H1 (cell line): ENCODE measurements around the gene BCL2. TPM values are rescaled to one million over a fixed set of nuclear protein-coding genes. Genes with fewer than 3 reads are reported as not detected.

Experiments used
- CTCF ChIA-PET: fragments of 300-600 bp; sonication (Branson Sonifier 250); formaldehyde crosslinking; loops from one replicate; lab custom pipeline; 2021; ENCODE audit not compliant: partially characterized antibody; lab: Charles Lee
- POLR2A ChIA-PET: fragments of 300-600 bp; sonication (Branson Sonifier 250); formaldehyde crosslinking; loops from one replicate; lab custom pipeline; 2021; ENCODE audit warnings: inconsistent platforms; ENCODE audit not compliant: partially characterized antibody; lab: Charles Lee
- DNase-seq, 2 experiments: peaks; one replicate each; pipeline versions ENCODE4 v3.0.0 to v3.0.0-alpha.2; 2010 to 2022; ENCODE audit warnings: low spot score in 2 of 2, low read depth in 1 of 2, mixed read lengths in 1 of 2
- FAIRE-seq: peaks from 2 replicates; lab custom pipeline; 2011; peaks lifted over from hg19 to GRCh38; lab: Jason Lieb, UNC
- H2AFZ ChIP-seq: 2 replicates; pipeline ENCODE4 v1.8.1; 2012; ENCODE audit warnings: low read length, inconsistent platforms
- H2AK5ac ChIP-seq: 2 replicates; pipeline ENCODE4 v1.6.1; 2013; ENCODE audit warnings: low read depth, low read length
- H2BK120ac ChIP-seq: replicated peaks from 2 replicates; pipeline ENCODE3; 2013; ENCODE audit warnings: low read depth, low read length, inconsistent platforms
- H2BK12ac ChIP-seq: 2 replicates; pipeline ENCODE4 v1.6.1; 2013; ENCODE audit warnings: low read depth, low read length
- H2BK15ac ChIP-seq: 2 replicates; pipeline ENCODE4 v1.6.1; 2013; ENCODE audit warnings: low read length
- H2BK20ac ChIP-seq: 2 replicates; pipeline ENCODE4 v1.6.1; 2013; ENCODE audit warnings: low read length
- H2BK5ac ChIP-seq: 2 replicates; pipeline ENCODE4 v1.6.1; 2013; ENCODE audit warnings: low read depth, low read length
- H3K14ac ChIP-seq: 2 replicates; pipeline ENCODE4 v1.6.1; 2013; ENCODE audit warnings: inconsistent platforms; ENCODE audit not compliant: insufficient read length
- H3K18ac ChIP-seq: 2 replicates; pipeline ENCODE4 v1.6.1; 2013; ENCODE audit warnings: low read length; ENCODE audit errors: extremely low read depth
- H3K23ac ChIP-seq: 2 replicates; pipeline ENCODE4 v1.6.1; 2013; ENCODE audit warnings: inconsistent platforms; ENCODE audit not compliant: insufficient read length
- H3K23me2 ChIP-seq: 2 replicates; pipeline ENCODE4 v1.6.1; 2013; ENCODE audit warnings: low read depth, low read length
- H3K27ac ChIP-seq: 2 replicates; pipeline ENCODE4 v1.6.1; 2011; ENCODE audit warnings: low read depth, low read length, inconsistent platforms
- H3K27me3 ChIP-seq, 4 experiments: replicated peaks in 1 of 4; 1 replicate in 1 of 4; 2 replicates in 3 of 4; pipeline versions ENCODE4 v1.6.1 to v1.8.1; 2011 to 2013; ENCODE audit warnings: low read length in 3 of 4, mild to moderate bottlenecking in 3 of 4, inconsistent platforms in 2 of 4, mixed read lengths in 2 of 4, moderate library complexity in 1 of 4; ENCODE audit not compliant: control insufficient read depth in 3 of 4, insufficient read depth in 3 of 4; ENCODE audit errors: extremely low read depth in 1 of 4
- H3K36me3 ChIP-seq, 4 experiments: 2 replicates each; pipeline versions ENCODE4 v1.6.1 to v1.8.1; 2011 to 2013; ENCODE audit warnings: mild to moderate bottlenecking in 4 of 4, low read length in 3 of 4, moderate library complexity in 2 of 4, control low read depth in 1 of 4, inconsistent platforms in 1 of 4; ENCODE audit not compliant: insufficient read depth in 4 of 4, control insufficient read depth in 2 of 4
- H3K4ac ChIP-seq: replicated peaks from 2 replicates; pipeline ENCODE3; 2013; ENCODE audit warnings: low read length, low read depth, mixed read lengths, inconsistent platforms; ENCODE audit not compliant: insufficient read length
- H3K4me1 ChIP-seq, 4 experiments: replicated peaks in 1 of 4; 1 replicate in 1 of 4; 2 replicates in 3 of 4; pipeline versions ENCODE4 v1.6.1 to v1.8.1; 2011 to 2013; ENCODE audit warnings: low read length in 3 of 4, inconsistent platforms in 2 of 4, mixed read lengths in 1 of 4; ENCODE audit not compliant: insufficient read depth in 4 of 4, control insufficient read depth in 3 of 4
- H3K4me2 ChIP-seq, 2 experiments: 2 replicates each; pipeline versions ENCODE4 v1.6.1 to v1.8.1; 2011 to 2013; ENCODE audit warnings: low read depth in 2 of 2, low read length in 2 of 2, control low read depth in 1 of 2, inconsistent platforms in 1 of 2, mild to moderate bottlenecking in 1 of 2; ENCODE audit not compliant: insufficient read depth in 1 of 2
- H3K4me3 ChIP-seq, 4 experiments: fragments of 200-600, 300-600 bp in 1 of 4; sonication (generic), shearing (Covaris generic), sonication (Bioruptor Twin) in 1 of 4; 2 replicates each; pipeline versions ENCODE4 v1.5.1 to v1.8.1; 2011 to 2016; ENCODE audit warnings: low read length in 4 of 4, low read depth in 3 of 4, control low read depth in 2 of 4, inconsistent platforms in 2 of 4, mild to moderate bottlenecking in 2 of 4, mixed read lengths in 1 of 4, moderate library complexity in 1 of 4; ENCODE audit not compliant: insufficient read depth in 2 of 4; ENCODE audit errors: extremely low read depth in 1 of 4
- H3K56ac ChIP-seq: replicated peaks from 2 replicates; pipeline ENCODE3; 2013; ENCODE audit warnings: low read depth, mild to moderate bottlenecking, mixed read lengths, low read length, inconsistent platforms; ENCODE audit not compliant: insufficient read length
- H3K79me1 ChIP-seq: 2 replicates; pipeline ENCODE4 v1.6.1; 2013; ENCODE audit warnings: low read depth, low read length, control low read depth
- H3K79me2 ChIP-seq, 2 experiments: 2 replicates each; pipeline versions ENCODE4 v1.6.1 to v1.8.1; 2012 to 2013; ENCODE audit warnings: low read length in 2 of 2, mild to moderate bottlenecking in 2 of 2, inconsistent platforms in 1 of 2; ENCODE audit not compliant: insufficient read depth in 2 of 2, control insufficient read depth in 1 of 2
- H3K9ac ChIP-seq, 4 experiments: replicated peaks in 1 of 4; 1 replicate in 1 of 4; 2 replicates in 3 of 4; pipeline versions ENCODE4 v1.6.1 to v1.8.1; 2011 to 2013; ENCODE audit warnings: low read depth in 3 of 4, low read length in 3 of 4, control low read depth in 2 of 4, mild to moderate bottlenecking in 2 of 4, moderate library complexity in 2 of 4, inconsistent platforms in 1 of 4; ENCODE audit errors: extremely low read depth in 1 of 4
- H3K9me3 ChIP-seq, 2 experiments: 2 replicates each; pipeline versions ENCODE4 v1.6.1 to v1.8.1; 2012 to 2013; ENCODE audit warnings: mild to moderate bottlenecking in 2 of 2, moderate library complexity in 2 of 2, control low read depth in 1 of 2, inconsistent platforms in 1 of 2, low read depth in 1 of 2, low read length in 1 of 2, mixed read lengths in 1 of 2; ENCODE audit not compliant: insufficient read depth in 2 of 2
- H4K20me1 ChIP-seq, 2 experiments: replicated peaks in 1 of 2; 2 replicates each; pipeline versions ENCODE3 to v1.8.1; 2011 to 2013; ENCODE audit warnings: inconsistent platforms in 2 of 2, low read length in 2 of 2, mild to moderate bottlenecking in 1 of 2; ENCODE audit not compliant: insufficient read depth in 2 of 2, control insufficient read depth in 1 of 2
- H4K5ac ChIP-seq: 2 replicates; pipeline ENCODE4 v1.6.1; 2013; ENCODE audit warnings: low read length, low read depth, mixed read lengths, inconsistent platforms; ENCODE audit not compliant: insufficient read length
- H4K8ac ChIP-seq: 2 replicates; pipeline ENCODE4 v1.8.0; 2013; ENCODE audit warnings: mild to moderate bottlenecking, moderate library complexity, low read length, inconsistent platforms; ENCODE audit not compliant: insufficient read depth; ENCODE audit errors: extremely low read depth
- H4K91ac ChIP-seq: replicated peaks from 2 replicates; pipeline ENCODE3; 2013; ENCODE audit warnings: low read length, mixed read lengths, inconsistent platforms; ENCODE audit not compliant: insufficient read length
- CREB1 ChIP-seq: IDR thresholded peaks from 2 replicates; pipeline ENCODE4 v1.6.1; 2012; ENCODE audit warnings: inconsistent platforms
- CTBP2 ChIP-seq: IDR thresholded peaks from 2 replicates; pipeline ENCODE4 v1.7.0; 2011; ENCODE audit warnings: borderline replicate concordance, mild to moderate bottlenecking, moderate library complexity, mixed read lengths, low read length; ENCODE audit not compliant: insufficient read depth, insufficient read length
- E2F6 ChIP-seq: IDR thresholded peaks from 2 replicates; pipeline ENCODE4 v1.6.1; 2012; ENCODE audit warnings: inconsistent platforms
- GTF2F1 ChIP-seq: IDR thresholded peaks from 2 replicates; pipeline ENCODE4 v1.6.1; 2012; ENCODE audit warnings: low read depth, low read length, improper control_type of control experiment, borderline replicate concordance
- HDAC2 ChIP-seq, 2 experiments: fragments of 300-600 bp in 1 of 2; sonication (generic) in 1 of 2; IDR thresholded peaks; 2 replicates each; pipeline ENCODE4 v1.6.1; 2011 to 2012; ENCODE audit warnings: low read depth in 2 of 2, low read length in 2 of 2, mild to moderate bottlenecking in 2 of 2, moderate library complexity in 2 of 2, borderline replicate concordance in 1 of 2, inconsistent platforms in 1 of 2
- JUN ChIP-seq: IDR thresholded peaks from 2 replicates; pipeline ENCODE4 v1.6.1; 2011; ENCODE audit warnings: low read depth, mild to moderate bottlenecking, improper control_type of control experiment, low read length
- KDM4A ChIP-seq: IDR thresholded peaks from one replicate; pipeline ENCODE4 v1.7.1; 2012; ENCODE audit warnings: low read depth, mild to moderate bottlenecking, moderate library complexity, low read length, inconsistent platforms; ENCODE audit not compliant: severe bottlenecking
- MAFK ChIP-seq: IDR thresholded peaks from 2 replicates; pipeline ENCODE4 v1.6.1; 2012; ENCODE audit warnings: low read depth, mild to moderate bottlenecking, improper control_type of control experiment, low read length
- POU5F1 ChIP-seq: IDR thresholded peaks from 2 replicates; pipeline ENCODE4 v1.6.1; 2011; ENCODE audit warnings: low read depth, mild to moderate bottlenecking, low read length, moderate library complexity
- SIRT6 ChIP-seq: IDR thresholded peaks from one replicate; pipeline ENCODE4 v1.7.1; 2012; ENCODE audit warnings: low read length, inconsistent platforms
- SP4 ChIP-seq: IDR thresholded peaks from 2 replicates; pipeline ENCODE4 v1.6.1; 2012; ENCODE audit warnings: low read length, inconsistent platforms
- WGBS, 2 experiments: shearing (Covaris generic) in 1 of 2; methylation state at CpG; one replicate each; pipeline versions ENCODE4 v1.1.6 to v1.1.7; 2013 to 2015; ENCODE audit warnings: low lambda C conversion rate in 2 of 2, mixed read lengths in 2 of 2, inconsistent platforms in 1 of 2, low coverage in 1 of 2, missing lambda C conversion rate in 1 of 2; ENCODE audit not compliant: insufficient replicate concordance in 2 of 2, insufficient coverage in 1 of 2, insufficient read length in 1 of 2; ENCODE audit errors: extremely low coverage in 1 of 2, missing lambda C conversion rate in 1 of 2; 5-methylcytosine and 5-hydroxymethylcytosine counted together
- polyA plus RNA-seq, 7 experiments: library from polyadenylated mRNA; depleted of rRNA in 3 of 7; stranded (reverse) in 5 of 7; unstranded in 2 of 7; fragments of >200 nt in 5 of 7; fragments of 200-250 nt in 2 of 7; gene quantifications; 1 replicate in 5 of 7; 2 replicates in 1 of 7; 4 replicates in 1 of 7; pipeline versions ENCODE4 v1.2.1 to v1.2.3, GENCODE V29; 2011 to 2013; ENCODE audit warnings: missing spikeins in 2 of 7, mixed read lengths in 2 of 7
- total RNA-seq: library from RNA; stranded (reverse); fragmentation: NEBNext Ultra II Directional; extraction: Animal tissue kit (Norgen Biotek cat#: 25700); gene quantifications from 2 replicates; pipeline ENCODE4 v1.2.1, GENCODE V29; 2021
- TF ChIP-seq, protein P1 (sequence below): IDR thresholded peaks from 2 replicates; pipeline ENCODE4 v1.6.1; 2011; ENCODE audit warnings: low read length, improper control_type of control experiment

The BCL2 gene
- total and polyA plus RNA-seq, 2 of the 8 experiments (the other 6 are each of a cell fraction or from before 2014, with no cell fraction given), result 0.59 to 4.5 TPM

GRCh38 chr18:63140038-63140450, 179.5 kb downstream of the BCL2 start:
- H2BK20ac ChIP-seq, result no peak overlapping the region
- no peak overlapping the region for H3K9ac ChIP-seq
- ChIA-PET POLR2A (interaction anchor here (0.9 kb wide), 1 partner anchor 12 kb away, joined by 3 read pairs; no protein-coding TSS in a partner anchor), CTCF (interaction anchor here (1.0 to 4.4 kb wide), 4 partner anchors 8 to 15 kb away, joined by 3 to 48 read pairs (median 6); no protein-coding TSS in a partner anchor)
- no peaks in the 10 kb centered on the region; a peak in 1 of 7 replicates for H3K27me3 ChIP-seq
- no peak overlapping the region for H2BK120ac ChIP-seq
- H3K79me1 ChIP-seq, result no peaks in the 10 kb centered on the region
- H3K27ac ChIP-seq, result no peak overlapping the region
- no peaks in the 10 kb centered on the region for H4K20me1 ChIP-seq
- H4K5ac ChIP-seq, result no peak overlapping the region
- H2AK5ac ChIP-seq, result no peak overlapping the region
- H2AFZ ChIP-seq, result no peak overlapping the region
- H2BK12ac ChIP-seq, result no peak overlapping the region
- no peaks in the 10 kb centered on the region for H3K9me3 ChIP-seq
- no peak overlapping the region for H3K23ac ChIP-seq
- H4K91ac ChIP-seq, result no peak overlapping the region
- H4K8ac ChIP-seq, result no peak overlapping the region
- FAIRE-seq (no peak), DNase-seq (no peak)
- no peaks in the 10 kb centered on the region for H3K36me3 ChIP-seq
- WGBS, 2 experiments, result 86% methylated on average over 3 of the region's 3 CpGs; no CpG with 5 or more reads in 1 of the 2 experiments
- H3K79me2 ChIP-seq, result no peaks in the 10 kb centered on the region
- H3K4me2 ChIP-seq, result no peak overlapping the region
- H3K4ac ChIP-seq, result no peak overlapping the region
- H3K14ac ChIP-seq, result no peak overlapping the region
- no peak overlapping the region for H3K56ac ChIP-seq
- no peak overlapping the region for H2BK5ac ChIP-seq
- peaks cover 0 to 17% (median 6%) of the 10 kb centered on the region in 4 experiments; a peak in 6 of 7 replicates for H3K4me1 ChIP-seq
- H3K18ac ChIP-seq, result no peak overlapping the region
- no peak overlapping the region for H3K4me3 ChIP-seq
- no peak overlapping the region for H2BK15ac ChIP-seq
- no peaks in the 10 kb centered on the region for H3K23me2 ChIP-seq
- TF ChIP-seq POU5F1 (no peak), MAFK (no peak), CREB1 (no peak), JUN (no peak), KDM4A (no peak), SIRT6 (no peak), E2F6 (no peak), GTF2F1 (no peak), SP4 (no peak), HDAC2 (IDR thresholded peaks at IDR 0.05; ENCODE audit: borderline replicate concordance in 1 of 2, low read depth in 2 of 2, low read length in 2 of 2) (no peak), CTBP2 (no peak)
- TF ChIP-seq, protein P1, sequence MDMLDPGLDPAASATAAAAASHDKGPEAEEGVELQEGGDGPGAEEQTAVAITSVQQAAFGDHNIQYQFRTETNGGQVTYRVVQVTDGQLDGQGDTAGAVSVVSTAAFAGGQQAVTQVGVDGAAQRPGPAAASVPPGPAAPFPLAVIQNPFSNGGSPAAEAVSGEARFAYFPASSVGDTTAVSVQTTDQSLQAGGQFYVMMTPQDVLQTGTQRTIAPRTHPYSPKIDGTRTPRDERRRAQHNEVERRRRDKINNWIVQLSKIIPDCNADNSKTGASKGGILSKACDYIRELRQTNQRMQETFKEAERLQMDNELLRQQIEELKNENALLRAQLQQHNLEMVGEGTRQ, result no peak
